Measurements from ENCODE around the gene ENDOG.
"Not testable (repeated sequence)": the region's sequence is repeated elsewhere in the genome, so short reads cannot be mapped to it uniquely, and the experiment has no call there.

Gene ENDOG

GRCh38 chr9:128829477-128830251 is 11.4 kb downstream of the ENDOG start, which contains the start of gene SPOUT1:
Gene SPOUT1 (minus strand): TSS chr9:128829794. CDS start chr9:128829780, 14 bp downstream.
- peak; percentile 56 for DNase-seq

DNA sequence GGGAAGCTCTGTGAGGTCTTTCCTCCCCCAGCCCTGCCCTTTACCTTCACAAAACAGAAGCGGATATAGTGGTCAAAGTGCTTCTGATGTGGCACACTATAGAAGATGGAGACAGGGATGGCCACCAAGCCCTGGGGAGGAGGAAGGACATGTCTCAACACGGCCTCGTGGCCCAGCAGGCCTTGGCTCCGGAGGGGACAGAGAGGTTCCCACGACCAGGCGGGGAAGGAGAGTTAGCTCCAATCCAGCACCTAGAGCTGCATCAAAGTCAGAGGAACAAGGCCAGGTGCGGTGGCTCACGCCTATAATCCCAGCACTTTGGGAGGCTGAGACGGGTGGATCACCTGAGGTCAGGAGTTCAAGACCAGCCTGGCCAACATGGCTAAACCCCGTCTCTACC is 15.4 kb downstream of the ENDOG start:
- no peak for DNase-seq

DNA sequence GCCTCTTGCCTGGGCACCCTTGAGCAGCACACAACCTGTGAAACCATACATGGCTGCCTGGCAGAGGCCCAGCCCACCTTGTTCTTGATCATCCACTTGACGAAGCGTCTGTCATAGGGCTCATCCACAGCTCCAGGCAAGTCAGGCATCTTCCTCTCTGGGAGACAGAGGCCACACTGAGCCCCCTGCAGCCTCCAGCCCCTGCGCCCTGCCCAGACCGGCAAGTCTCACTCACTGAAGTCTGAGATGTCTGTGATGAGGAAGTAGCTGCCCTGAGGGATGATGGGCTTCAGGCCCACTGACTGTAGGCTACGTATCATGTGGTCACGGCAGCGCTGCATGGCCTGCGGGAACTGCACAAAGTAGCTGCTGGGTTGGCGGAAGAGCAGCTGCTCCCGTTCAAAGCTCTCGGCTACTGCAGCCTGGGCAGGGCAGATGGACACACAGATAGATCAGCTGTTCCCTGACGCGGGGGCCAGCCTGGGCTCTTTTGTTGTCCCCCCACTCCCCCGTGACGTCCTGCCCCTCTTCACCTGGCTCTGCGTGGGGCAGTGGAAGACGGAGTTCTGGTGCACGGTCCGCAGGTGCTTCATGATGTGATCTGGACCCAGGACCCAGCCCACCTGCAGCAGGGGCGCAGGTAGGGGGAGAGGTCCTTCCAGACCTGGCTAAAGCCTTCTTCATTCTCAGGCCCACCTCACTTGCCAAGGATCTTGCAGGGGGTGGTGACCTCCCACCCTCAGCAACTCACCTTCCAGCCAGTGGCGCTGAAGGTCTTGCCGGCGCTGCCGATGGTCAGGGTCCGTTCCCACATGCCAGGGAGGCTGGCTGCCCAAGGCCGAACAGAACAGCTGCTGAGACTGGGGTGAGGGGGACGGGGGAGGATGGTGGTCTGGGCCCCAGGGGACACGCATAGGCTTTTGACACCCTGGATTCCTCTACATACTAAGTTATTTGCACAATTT is 17.2 kb downstream of the ENDOG start:
- no peak for DNase-seq

DNA sequence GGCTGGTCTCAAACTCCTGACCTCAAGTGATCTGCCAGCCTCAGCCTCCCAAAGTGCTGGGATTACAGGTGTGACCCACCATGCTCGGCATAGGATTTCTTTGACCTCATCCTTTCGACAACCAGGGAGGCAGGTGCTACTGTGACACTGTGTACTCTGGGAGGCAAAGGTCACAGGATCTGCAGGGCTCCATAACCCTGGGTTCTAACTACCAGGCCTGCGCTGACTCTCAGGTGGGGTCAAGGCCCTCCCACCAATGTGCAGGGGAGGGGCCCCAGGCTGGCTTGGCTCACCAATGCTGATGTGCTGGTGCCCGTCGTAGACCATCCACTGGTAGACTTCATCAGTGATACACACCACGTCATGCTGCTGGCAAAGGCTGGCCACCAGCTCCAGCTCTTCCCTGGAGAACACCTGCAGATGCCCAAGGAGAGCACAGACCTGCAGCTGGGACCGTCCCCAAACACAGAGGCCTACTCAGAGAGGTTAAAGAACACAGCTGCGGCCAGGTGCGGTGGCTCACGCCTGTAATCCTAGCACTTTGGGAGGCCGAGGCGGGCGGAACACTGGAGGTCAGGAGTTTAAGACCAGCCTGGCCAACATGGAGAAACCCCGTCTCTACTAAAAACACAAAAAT is 18.3 kb downstream of the ENDOG start:
- DNase-seq = no peak

DNA sequence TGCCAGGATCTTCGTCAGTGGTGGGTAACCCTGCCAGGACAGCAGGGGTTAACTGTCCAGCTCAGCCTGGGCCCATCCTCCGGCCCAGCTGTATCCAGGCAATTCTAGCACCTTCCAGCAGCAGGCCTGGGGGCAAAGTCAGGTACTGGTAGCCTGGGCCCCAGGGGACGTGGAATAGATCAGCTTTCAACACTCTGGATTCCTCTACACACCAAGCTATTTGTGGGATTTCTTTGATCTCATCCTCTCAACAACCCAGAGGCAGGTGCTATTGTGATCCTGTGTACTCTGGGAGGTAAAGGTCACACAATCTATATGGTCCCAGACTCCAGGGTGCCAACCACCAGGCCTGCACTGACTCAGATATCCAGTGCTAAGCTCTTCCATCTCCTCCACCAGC is 20.0 kb downstream of the ENDOG start:
- no peak for DNase-seq

GRCh38 chr9:128840524-128840923 is 22.2 kb downstream of the ENDOG start:
- no peak for DNase-seq

DNA sequence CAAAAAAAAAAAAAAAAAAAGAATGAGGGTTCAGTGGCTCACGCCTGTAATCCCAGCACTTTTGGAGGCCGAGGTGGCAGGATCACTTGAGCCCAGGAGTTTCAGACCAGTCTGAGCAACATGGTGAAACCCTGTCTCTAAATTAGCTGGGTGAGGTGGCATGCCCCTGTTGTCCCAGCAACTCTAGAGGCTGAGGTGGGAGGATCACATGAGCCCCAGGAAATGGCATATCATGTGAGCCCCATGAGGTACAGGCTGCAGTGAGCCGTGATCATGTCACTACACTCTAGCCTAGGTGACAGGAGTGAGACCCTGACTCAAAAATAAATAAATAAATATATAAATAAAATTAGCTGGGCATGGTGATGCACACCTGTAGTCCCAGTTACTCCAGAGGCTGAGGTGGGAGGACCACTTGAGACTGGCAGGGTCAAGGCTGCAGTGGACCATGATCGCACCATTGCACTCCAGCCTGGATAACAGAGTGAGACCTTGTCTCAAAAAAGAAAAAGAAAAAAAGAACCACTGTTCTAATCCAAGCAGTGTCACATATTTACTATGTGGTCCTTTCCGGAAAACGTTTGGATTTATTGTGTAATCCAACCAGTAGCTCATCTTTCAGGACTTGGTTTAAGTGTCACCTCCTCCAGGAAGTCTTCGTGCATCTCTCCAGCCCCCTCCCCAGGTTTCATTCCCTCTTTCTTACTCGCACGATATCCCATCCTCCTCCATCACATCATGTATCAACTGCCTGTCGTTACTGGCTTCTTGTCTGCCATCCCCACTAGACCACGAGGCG is 23.6 kb downstream of the ENDOG start:
- DNase-seq = no peak

DNA sequence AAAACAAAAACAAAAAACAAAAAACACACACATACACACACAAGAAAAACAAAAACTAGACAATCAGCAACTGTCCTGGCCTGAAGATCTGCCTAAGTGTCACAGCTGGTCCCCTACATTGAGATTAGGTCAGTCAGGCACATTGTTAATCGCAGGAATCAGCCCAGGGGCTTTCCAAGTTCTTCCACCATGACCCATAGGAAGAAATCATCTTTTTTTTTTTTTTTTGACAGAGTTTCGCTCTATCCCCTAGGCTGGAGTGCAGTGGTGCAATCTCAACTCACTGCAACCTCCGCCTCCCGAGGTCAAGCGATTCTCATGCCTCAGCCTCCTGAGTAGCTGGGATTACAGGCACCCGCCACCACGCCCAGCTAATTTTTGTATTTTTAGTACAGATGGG is 24.9 kb downstream of the ENDOG start:
- DNase-seq = not testable (repeated sequence)

GRCh38 chr9:128845186-128845931 is 27.1 kb downstream of the ENDOG start:
- DNase-seq = no peak

- no peak for DNase-seq
Measured at GRCh38 chr9:128846680-128847030, 28.4 kb downstream of the ENDOG start.

DNA sequence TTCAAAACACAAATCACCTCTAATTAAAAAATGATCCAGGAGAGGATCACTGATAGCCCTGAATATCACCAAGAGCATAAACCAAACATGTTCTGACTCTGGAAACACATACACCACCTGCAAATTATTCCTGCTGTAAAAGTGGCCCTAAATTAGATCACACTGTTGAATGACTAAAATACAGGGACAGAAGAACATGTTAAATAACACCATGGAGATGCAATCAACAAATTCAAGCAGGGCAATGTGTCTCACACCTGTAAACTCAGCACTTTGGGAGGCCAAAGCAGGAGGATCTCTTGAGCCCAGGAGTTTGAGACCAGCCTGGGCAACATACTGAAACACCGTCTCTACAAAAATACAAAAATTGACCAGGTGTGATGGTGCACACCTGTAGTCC is 29.5 kb downstream of the ENDOG start:
- DNase-seq = no peak

DNA sequence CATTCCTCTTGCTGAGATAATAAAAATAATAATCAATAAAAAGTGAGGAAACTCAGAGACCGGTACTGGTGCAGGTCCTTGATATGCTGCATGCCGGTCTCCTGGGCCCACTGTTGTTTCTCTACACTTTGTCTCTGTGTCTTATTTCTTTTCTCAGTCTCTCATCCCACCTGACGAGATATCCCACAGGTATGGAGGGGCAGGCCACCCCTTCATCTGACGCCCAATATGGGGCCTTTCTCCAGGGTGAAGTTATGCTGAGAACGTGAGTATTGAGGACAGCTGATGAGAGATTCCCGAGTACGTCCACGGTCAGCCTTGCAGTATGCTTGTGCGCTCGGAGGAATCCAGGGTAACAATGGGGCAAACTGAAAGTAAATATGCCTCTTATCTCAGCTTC is 32.7 kb downstream of the ENDOG start:
- DNase-seq = not testable (repeated sequence)

DNA sequence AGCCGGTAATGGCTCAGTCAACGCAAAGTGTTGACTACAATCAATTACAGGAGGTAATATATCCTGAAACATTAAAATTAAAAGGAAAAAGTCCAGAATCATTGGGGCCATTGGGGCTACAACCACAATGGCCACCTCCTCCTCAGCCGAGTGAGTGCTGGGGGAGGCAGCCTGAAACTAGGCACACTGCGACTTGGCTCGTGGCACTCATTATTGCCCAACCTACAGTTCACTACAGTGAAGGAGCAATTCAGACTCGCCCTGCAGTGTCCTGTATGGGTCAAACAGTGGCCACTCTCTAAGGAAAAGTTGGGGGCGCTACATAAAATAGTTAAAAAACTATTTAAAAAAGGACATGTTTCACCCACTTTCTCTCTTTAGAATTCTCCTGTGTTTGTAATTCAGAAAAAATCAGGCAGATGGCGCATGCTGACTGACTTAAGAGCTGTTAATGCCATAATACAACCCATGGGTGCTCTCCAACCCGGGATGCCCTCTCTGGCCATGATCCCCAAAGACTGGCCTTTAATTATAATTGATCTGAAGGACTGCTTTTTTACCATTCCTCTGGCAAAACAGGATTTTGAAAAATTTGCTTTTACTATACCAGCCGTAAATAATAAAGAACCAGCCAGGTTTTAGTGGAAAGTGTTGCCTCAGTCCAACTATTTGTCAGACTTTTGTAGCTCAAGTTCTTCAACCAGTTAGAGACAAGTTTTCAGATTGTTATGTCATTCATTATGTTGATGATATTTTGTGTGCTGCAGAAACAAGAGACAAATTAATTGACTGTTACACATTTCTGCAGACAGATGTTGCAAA is 33.7 kb downstream of the ENDOG start:
- DNase-seq = not testable (repeated sequence)

GRCh38 chr9:128852646-128853045 is 34.3 kb downstream of the ENDOG start:
- not testable (repeated sequence) for DNase-seq

DNA sequence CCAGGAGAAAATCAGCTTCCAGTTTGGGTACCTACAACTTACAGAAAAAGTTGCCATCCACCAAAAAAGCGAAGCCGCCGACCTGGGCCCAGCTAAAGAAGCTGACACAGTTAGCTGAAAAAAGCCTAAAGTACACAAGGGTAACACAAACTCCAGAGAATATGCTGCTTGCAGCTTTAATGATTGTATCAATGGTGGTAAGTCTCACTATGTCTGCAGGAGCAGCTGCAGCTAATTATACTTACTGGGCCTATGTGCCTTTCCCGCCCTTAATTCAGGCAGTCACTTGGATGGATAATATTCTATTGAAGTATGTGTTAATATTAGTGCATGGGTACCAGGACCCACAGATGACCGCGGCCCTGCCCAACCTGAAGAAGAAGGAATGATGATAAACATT is 36.2 kb downstream of the ENDOG start:
- not testable (repeated sequence) for DNase-seq

- DNase-seq = not testable (repeated sequence)
Measured at GRCh38 chr9:128858476-128858875, 40.2 kb downstream of the ENDOG start.

DNA sequence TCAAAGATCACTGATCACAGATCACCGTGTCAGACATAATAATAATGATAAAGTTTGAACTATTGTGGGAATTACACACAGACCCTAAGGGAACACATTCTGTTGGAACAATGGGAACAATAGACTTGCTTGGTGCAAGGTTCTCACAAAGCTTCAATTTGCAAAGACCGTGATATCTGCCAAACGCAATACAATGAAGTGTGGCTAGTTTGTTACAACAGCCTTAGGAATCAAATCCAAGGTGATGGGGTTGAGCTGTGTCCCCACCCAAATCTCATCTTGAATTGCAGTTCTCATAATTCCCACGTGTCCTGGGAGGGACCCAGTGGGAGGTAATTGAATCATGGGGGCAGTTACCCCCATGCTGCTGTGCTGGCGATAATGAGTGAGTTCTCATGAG is 42.6 kb downstream of the ENDOG start:
- no peak for DNase-seq

DNA sequence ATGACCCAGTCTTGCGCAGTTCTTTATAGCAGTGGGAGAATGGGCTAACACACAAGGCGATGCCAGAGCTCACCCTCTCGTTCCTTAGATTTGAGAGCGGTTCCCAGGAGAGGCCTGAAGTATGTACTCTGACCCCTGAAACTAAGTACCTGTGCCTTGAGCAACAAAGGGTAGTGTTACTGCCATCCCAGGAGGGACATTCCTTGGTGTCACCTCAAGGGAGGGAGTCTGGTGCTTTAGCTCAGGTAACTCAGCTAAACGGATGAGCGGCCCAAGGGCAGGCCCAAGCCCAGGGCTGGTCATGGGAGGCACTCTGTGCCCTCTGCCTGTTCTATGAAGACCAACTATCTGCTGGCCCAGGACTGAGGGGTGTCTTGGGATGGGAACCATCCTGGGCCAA is 43.2 kb downstream of the ENDOG start:
- DNase-seq = no peak

GRCh38 chr9:128862401-128862851 is 44.1 kb downstream of the ENDOG start:
- DNase-seq = no peak

DNA sequence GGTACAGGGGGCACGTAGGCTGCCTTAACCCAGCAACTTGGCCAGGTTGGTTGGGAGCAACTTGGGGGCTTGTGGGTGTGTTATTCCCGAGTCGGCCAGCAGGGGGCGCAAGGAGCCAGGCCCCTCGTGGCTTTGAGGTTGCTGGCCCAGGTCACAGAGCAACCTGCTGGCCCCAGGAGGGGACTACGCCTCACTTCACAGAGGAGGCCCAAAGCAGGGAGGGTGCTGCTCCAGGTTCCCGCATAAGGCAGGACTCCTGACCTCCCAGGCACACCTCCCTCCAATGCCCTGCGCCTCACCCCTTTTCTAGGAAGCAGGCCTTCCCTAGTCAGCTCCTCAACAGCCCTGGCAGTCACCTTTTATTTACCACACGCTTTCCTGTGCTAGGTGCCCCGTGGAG is 45.3 kb downstream of the ENDOG start:
- DNase-seq = peak; percentile 42
